GM10266 (cell line): ENCODE measurements around the gene UTY.

ENCODE experiments used
- DNase-seq: peaks from one replicate; pipeline ENCODE4 v3.0.0; 2012; ENCODE audit errors: extremely low spot score
- TF ChIP-seq, protein P1 (sequence below): IDR thresholded peaks from 2 replicates; pipeline ENCODE4 v1.5.1; 2012; ENCODE audit warnings: mild to moderate bottlenecking, low read depth; ENCODE audit not compliant: control insufficient read depth, insufficient read depth; ENCODE audit errors: missing control alignments

Gene UTY

GRCh38 chrY:13210961-13211646 is 268.7 kb downstream of the UTY start:
- DNase-seq, result no peak
- TF ChIP-seq, protein P1, sequence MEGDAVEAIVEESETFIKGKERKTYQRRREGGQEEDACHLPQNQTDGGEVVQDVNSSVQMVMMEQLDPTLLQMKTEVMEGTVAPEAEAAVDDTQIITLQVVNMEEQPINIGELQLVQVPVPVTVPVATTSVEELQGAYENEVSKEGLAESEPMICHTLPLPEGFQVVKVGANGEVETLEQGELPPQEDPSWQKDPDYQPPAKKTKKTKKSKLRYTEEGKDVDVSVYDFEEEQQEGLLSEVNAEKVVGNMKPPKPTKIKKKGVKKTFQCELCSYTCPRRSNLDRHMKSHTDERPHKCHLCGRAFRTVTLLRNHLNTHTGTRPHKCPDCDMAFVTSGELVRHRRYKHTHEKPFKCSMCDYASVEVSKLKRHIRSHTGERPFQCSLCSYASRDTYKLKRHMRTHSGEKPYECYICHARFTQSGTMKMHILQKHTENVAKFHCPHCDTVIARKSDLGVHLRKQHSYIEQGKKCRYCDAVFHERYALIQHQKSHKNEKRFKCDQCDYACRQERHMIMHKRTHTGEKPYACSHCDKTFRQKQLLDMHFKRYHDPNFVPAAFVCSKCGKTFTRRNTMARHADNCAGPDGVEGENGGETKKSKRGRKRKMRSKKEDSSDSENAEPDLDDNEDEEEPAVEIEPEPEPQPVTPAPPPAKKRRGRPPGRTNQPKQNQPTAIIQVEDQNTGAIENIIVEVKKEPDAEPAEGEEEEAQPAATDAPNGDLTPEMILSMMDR, result no peak

- TF ChIP-seq, protein P1, result no peak
Observed at GRCh38 chrY:13205214-13205613, 274.6 kb downstream of the UTY start.

More at GRCh38 chrY:13205214-13205613, 274.6 kb downstream of the UTY start:
- DNase-seq, result no peak
